Activated CD8-positive, alpha-beta memory T cell treated with anti-CD3 and anti-CD28 coated beads for 1 hour (primary cell): ENCODE measurements around the gene LCP1.

Experiments used
- DNase-seq, 2 donors: peaks; one replicate each; pipeline ENCODE4 v3.0.0-alpha.2; 2020; ENCODE audit warnings: low read depth in 1 of 2; ENCODE audit errors: extremely low read depth in 1 of 2

Gene LCP1

DNA sequence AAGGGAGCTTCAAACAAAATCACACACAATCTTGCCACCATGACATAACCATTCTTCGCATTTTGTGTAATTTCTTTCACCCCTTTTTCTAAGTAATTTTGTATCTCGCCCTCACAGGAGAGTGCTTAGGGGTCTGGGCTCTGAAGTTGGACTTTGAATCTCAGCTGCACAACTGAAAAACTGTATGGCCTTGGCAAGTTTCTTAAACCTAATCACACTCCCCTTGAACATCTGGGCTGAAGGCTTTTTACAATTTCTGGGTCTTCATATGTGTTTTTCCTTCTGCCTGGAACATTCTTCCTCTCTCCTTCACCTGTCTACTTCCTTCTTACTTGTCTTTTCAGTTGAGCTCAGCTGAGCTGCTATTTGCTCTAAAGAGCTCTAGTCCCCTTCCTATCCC lies 52.9 kb downstream of the LCP1 start:
- no peak for DNase-seq

DNA sequence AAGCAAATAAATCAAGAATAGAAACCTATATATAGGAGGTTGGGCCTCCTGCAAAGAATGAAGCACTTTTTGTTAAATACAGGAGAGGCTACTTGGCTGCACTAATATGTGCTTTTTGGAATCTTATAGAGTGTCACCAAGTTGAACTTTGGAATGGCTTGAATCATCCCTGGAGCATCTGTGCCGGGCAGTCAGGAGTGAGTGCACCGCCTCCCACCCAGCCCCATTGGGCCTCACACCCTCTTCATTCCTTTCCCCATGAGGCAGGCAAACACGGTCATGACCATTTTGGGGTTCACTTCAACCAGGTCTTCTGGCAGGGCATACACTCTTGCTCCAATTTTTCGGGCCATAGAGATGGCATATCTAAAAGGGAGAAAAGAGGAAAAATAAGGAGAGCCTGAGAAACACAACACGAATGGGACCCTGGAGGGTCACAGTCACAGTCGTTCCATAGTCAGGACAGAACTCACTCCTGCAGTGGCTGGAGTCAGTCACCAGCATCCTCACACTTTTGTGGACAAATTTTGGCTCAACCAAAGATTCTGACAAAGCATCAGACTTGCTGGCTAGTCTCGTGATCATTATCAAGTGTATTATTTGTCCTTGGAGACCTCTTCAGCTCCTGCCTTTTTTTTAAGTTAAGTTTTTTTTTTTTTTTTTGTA lies 54.5 kb downstream of the LCP1 start:
- DNase-seq = no peak

DNA sequence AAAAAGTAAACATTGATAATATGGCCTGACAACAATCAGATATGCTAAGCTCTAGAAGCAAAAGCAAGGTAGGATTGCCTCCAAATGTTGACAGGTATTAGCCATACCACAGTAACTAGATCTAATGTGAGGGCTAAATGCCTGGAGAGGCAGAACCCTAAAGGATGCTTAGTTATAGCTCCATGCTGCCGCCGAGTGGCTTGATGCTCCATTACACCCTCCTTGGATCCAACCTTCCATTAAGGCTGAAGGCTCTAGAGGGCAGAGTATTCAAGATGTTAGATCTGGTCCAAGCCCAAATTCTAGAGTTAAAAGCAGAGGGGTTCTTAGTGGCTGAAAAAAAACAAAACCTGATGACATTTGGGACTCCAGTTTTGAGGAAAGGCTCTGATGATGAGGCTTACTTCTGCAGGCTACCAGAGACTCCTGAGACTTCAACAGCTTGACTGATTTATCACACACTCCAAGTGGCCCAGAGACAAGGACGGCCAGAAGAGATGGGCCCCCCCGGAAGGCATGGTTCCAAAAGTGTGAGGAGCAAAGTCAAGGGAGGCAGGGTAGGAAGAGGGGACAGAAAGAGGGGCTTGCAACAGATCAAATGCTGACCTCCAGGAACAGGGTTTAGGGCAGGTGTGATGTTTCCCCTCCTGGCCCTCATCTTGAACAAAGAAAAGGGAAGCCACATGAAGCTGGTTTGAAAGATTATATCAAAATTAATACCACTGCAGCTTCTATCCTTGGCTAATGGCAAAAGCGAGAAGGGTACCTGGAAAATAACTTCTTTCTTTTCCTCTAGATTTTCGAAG lies 55.2 kb downstream of the LCP1 start:
- peak; percentile 23 to 45 for DNase-seq

DNA sequence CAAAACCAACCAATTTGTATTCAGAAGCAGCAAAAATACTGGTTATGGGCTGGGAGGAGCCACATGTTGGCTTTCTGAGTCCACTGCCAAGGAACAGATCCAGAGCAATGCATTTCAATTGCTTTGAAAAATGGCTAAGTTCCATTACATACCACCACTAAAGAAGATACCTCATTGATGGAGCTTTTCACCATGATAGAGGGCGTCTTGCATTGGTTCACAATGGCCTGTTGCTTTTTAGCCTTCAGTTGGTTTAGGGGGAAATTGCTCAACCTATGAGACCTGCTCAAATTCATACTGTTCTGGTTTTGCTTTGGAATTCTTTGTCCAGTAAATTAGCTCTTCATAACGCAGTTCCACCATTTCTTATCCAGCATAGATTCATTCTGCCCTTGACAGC lies 55.9 kb downstream of the LCP1 start:
- DNase-seq = no peak

DNA sequence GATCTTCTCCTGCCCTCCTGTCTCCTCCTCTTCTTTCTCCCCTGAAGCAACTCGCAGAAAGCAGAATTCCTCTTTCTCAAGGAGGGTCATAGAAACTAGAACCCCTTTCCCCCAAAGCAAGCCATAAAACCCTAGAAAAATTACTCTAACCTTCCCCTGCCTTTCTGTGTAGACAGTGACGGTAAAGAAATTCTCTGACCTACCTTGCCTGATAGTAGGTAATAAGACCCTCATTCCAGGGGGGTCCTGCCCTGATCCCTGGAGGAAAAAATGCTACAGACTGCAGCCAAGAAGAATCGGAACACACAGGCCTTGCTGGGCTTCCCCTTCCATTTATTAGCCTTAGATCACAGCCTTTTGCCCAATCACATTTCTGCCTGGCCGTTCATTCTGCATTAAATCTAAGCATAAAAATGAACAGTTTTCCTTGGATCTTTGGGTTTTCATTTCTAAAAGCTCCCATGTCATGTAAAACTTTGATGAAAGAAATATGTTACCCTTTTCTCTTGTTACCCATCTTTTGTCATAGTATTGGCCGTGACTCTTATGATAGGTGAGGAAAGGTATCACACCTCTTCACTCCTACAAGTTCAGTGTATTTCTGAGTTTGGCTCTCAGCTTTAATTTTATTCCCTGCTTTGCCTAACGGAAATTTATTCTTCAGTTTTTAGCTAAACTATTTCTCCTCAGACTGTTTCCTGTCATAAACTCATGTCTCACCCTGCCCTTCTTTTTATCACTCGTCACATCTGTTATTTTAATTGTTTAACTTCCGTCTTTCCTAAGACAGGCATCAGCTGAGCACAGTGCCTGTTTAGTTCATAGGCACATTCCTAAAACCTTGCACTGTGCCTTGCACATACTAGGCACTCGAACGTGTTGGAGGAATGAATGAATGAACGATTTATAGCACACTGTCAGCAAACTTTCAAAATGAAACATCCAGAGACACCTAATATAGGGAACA lies 56.7 kb downstream of the LCP1 start:
- DNase-seq = no peak

DNA sequence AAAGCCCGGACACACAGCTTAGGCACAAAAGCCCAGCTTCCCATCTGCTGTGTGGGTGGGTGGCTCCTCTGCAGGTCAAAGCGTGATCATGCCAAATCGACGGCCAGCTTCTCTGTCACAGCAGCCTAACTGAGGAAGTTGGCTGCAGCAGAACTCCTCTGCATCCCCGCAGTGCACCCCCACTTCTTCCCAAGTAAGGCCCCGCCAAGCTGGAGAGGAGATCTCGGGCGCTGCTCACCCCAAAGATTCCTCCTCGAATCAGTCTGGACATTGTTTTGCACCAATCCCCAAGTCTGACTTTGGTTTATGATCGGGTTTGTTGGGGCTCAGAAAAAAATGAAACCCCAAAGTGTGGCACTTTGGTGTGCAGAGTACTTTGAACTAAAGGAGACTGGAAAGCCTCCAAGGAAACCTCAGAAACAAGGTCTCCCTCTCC lies 57.4 kb downstream of the LCP1 start:
- no peak for DNase-seq

DNA sequence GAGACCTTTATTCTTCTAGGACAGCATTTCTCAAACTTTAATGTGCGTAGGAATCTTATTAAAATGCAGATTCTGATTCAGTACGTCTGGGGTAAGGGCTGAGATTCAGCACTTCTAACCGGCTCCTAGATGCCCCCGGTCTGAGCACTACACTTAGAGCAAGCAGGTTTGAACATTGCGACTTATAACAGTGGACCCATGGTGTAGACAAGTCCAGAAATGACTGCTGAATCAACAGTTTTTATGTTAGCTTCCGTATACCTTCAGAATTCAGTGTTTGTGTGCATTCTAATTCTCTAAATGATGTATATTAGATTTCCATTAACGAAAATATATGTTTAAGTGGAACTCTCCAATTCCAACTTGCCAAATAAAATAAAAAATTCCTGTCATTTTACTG lies 59.7 kb downstream of the LCP1 start:
- no peak for DNase-seq

DNA sequence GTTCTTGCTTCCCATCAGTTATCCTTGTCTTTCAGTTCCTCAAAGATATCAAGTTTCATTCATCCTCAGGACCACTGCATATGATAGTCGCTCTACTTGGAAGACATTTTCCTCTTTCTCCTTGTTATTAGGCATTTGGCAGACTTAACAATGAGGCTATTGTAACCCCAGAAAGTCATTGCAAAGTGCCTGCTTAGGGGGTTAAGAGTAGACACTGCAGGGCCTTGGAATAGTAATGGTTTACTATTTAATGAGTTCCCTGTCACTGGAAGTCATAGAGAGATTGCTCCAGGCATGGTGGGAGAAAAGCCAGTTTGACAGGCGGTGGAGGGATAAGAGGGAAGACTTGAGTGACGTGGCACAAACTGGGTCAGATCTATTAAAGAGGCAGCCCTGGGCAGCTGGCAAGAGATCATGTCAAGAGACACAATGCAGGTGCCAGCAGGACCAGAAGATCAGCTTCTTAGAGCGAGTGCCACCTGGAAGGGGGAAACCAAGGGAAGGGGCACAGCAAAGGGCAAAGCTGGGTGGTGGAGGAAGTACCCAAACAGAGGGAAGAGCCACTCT lies 60.3 kb downstream of the LCP1 start:
- DNase-seq = no peak

DNA sequence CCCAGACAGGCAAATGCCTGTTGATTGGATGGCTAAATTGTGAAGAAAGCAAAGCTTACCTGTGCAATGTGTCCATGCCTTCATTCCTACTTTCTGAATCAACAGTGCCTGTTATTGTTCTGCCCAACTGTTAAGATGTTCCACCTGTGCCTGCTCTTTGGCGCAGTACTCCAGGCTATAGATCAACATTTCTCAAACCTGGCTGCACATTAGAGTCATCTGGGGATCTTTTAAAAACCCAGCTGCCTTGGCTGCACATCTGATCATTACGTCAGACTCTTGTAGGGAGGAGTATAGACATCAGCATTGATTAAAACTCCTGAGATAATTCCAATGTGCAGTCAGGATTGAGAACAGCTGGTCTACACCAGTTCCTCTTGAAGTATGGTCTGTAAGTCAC lies 60.9 kb downstream of the LCP1 start:
- DNase-seq = no peak

DNA sequence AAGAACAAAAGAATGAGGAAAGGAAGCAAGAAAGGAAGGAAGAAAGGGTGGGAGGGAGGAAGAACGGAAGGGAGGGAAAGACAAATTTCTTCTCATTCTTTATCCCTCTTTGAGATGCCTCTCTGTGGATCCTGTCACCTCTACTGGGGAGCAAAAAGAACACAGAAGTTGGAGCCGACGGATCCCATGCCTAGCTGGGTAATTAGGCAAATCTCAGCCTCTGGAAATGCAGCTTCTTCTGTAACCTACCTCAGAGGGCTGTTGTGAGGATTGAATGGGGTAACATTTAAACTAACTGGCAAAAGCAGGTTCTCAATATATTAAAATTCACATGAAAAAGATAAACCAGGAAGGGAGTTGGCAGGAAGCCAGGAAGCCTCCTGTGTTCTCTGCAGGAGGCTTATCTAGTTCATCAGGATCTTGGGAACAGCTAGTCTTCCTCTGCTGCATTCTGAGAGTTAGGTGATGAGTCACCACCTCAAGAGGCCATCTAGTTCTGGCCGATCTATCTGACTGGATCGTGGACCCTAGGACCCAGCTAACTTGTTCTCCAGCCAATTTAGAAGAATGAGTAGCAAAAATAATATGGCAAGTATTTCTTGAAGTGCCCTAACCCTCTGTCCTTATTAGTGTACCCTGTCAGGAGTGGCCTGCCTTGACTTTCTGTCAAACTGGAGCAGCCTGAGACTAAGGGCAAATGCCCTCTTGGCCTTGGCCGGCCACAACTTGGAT lies 61.9 kb downstream of the LCP1 start:
- DNase-seq = no peak

DNA sequence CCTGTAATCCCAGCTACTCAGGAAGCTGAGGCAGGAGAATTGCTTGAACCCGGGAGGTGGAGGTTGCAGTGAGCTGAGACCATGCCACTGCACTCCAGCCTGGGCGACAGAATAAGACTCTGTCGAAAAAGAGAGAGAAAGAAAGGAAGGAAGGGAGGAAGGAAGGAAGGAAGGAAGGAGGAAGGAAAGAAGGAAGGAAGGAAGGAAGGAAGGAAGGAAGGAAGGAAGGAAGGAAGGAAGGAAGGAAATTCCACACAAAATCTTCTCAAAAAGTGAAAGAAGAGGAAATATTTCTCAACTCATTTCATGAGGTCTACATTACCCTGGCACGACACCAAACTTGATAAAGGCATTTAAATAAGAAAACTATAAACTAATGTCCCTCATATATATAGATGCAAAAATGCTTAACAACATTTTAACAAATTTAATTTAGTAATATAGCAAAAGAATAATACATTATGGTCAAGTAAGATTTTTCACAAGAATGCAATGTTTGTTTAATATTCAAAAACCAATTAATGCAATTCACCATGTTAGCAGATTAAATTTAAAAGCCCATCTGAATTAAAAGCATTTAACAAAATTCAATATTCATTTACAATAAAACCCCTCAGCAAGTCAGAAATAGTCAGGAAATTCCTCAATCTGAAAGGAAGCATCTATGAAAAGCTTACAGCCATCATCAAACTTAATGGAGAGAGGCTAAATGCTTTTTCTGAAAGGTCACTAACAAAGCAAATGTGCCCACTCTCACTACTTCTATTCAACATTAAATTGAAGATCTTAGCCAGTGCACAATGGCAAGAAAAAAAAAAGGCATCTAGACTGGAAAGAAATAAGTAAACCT lies 65.1 kb downstream of the LCP1 start:
- no peak for DNase-seq

DNA sequence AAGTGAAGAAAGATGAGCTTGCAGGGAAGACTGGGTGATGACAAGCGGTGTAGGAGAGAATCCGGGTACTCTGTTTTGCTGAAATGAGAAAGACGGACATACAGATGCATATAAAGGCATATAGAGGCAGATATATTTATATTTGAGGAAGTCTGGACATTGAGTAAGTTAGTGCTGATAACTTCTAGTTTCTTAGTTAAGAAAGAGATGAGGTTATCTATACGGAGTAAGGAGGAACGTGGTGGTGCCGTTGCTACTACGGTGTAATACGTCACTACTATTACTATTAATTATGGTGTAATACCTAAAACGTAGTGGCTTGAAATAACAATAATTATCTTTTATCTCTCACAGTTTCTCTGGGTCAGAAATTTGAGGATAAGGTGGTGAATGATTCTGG lies 67.4 kb downstream of the LCP1 start:
- no peak for DNase-seq

DNA sequence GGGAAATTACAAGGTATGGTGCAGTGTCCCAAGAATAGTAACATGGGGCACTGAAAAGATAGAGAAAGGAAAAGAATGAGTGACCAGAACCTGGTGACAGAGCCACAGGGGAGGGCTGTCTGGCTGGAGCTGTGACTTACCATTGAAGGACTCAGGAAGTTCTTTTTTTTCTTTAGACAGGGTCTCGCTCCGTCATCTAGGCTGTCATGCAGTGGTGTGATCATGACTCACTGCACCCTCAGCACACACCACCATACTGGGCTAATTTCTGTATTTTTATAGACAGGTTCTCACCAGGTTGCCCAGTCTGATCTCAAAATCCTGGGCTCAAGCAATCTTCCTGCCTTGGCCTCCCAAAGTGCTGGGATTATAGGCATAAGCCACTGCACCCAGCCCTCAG lies 68.4 kb downstream of the LCP1 start:
- DNase-seq = no peak

DNA sequence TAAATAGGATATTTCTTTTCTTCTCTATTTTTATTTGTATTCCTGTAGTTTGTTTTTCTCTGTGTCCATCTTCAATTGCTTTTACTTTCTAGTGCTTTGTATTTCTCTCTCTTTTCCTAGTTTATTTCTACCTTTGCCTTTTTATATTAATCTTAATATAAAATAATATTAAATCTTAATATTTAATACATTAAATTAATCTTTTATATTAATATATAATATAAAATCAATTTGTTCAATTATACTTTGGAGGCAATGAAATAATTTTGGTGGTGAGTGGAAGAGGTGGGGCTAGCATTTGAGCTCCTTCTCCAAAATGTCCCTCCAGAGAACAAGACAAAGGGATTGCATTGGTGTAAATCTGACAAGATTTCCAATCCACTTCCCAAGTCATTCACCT lies 70.8 kb downstream of the LCP1 start:
- no peak for DNase-seq

DNA sequence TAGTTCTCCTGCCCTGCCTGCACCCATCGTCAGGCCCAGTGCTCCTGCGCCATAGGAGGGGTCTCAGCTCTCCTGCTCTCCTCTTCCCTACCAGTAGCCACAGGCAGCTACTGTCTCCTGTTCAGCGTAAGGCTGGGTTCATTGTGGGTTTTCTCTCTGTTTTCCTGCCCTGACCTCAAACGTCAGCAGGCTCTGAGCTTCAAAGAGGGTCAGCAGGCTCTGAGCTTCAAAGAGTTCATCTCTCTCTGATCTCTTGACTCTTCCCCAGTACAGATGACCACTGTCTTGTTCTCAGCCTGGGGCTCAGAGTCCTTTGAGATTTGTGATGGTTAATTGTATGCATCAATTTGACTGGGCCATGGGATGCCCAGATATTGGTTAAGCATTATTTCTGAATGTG lies 72.5 kb downstream of the LCP1 start:
- no peak for DNase-seq

DNA sequence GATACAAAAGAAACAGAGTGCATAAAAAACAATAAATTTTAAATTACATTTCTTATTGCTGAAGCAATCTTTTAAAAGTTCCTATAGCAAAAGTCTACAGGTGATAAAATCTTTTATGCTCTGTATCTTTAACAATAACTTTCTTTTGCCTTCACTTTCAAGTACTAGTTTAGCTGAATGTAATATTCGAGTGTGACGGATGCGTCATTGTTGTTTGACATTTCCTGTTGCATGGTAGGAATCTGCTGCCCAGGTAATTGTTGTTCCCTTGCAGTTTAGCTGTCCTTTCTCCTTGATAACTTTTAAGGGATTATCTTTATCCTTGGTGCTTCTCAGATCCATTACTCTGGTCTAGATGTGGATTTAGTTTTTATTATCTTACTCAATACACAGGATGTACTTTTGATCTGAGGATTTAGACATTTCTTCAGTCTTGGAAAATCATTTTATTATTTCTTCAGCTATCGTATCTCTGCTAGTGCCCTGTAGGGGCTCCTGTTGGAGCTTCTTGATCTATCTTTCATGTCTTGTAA lies 75.1 kb downstream of the LCP1 start:
- DNase-seq = no peak

DNA sequence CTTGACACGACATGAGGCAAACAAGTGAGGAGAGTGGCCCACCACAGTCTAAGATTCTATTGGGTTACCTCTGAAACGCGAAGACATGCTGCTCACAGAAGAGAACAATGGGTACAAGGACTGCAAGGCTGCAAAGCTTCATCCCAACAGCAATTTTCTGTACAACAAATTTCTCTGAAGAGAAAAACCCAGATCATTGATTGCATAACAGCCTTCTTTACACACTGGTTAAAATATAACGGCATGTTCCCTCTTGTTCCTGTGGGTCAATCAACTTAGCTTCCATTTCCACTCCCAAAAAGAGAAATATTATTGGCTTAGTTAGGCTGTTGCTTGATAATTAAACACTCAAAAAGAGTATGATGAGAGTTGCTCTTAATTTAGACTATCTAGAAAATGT lies 77.1 kb downstream of the LCP1 start, which contains the start of gene CPB2:
Gene CPB2 (minus strand): TSS at position 166 of the 400 bp plus-strand sequence. CDS start 24 bp downstream, at position 142.
- DNase-seq = no peak

DNA sequence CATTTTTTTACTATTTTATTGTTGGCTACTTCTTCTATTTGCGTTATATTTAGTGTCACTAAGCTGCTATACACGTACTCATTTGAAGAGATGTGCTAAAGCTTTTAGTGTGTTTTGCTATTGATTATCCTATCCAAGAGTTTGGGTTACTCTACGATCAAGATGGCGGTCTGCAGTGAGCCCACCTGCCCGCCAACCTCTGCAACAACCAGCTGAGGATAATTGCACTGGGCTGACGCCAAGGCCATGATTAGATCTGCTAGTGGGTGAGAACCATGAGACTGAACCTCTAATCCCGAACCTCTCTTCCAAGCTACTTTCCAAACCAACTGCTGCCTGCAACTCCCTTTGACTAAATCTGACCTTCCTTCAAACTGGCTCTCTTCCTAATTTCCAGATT lies 78.9 kb downstream of the LCP1 start:
- DNase-seq = no peak

DNA sequence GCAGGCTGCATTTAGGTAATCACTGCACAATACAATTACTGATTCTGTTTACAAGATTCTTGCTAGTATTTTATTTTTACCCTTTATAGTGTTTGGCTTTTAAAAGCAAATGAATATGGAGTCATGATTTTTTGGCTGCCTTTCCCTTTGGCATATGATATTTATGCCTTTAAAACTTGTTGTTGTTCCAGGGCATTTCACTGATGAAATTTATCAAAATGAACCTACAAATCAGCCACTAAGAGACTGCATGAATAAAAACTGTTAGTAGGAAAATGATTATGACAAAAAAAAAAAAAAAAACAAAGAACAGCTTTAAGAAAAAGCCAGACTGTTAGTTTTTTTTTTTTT lies 79.7 kb downstream of the LCP1 start:
- no peak for DNase-seq
